HG03025 (cell line): ENCODE results near the gene SNRPA.
"Not testable (repeated sequence)": the region's sequence is repeated elsewhere in the genome, so short reads cannot be mapped to it uniquely, and the experiment has no call there.

Experiments used
- ATAC-seq: cut with Tn5 transposase; IDR thresholded peaks from one replicate; pipeline ENCODE4 v1.9.1; 2021; ENCODE audit warnings: mild to moderate bottlenecking, moderate library complexity; ENCODE audit not compliant: unreplicated experiment, low FRiP score

Gene SNRPA

DNA sequence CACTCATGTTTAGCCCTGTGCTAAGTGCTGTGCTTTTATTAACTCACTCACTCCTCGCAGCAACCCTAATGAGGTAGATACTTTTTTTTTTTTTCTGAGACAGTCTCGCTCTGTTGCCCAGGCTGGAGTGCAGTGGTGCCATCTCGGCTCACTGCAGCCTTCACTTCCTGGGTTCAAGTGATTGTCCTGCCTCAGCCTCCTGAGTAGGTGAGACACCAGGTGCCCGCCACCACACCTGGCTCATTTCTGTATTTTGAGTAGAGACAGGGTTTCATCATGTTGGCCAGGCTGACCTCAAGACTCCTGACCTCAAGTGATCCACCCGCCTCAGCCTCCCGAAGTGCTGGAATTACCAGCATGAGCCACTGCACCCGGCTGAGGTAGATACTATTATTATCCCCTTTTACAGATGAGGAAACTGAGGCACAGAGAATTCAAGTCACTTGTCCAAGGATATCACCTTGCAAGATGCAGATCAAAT, 31.5 kb upstream of the SNRPA start:
- no peak for ATAC-seq

DNA sequence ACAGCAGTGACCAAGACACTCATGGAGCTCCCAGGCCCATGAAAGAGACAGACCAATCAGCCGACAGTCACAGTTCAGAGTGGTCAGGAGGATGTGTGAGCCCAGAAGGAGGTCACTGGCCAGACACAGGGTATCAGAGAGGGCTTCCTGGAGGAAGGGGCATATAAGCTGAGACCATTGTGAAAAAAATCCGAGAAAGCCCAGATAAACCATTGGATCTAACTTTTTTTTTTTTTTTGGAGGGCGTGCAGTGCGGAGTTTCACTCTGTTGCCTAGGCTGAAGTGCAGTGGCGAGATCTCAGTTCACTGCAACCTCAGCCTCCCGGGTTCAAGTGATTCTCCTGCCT, 29.9 kb upstream of the SNRPA start:
- ATAC-seq = no peak

DNA sequence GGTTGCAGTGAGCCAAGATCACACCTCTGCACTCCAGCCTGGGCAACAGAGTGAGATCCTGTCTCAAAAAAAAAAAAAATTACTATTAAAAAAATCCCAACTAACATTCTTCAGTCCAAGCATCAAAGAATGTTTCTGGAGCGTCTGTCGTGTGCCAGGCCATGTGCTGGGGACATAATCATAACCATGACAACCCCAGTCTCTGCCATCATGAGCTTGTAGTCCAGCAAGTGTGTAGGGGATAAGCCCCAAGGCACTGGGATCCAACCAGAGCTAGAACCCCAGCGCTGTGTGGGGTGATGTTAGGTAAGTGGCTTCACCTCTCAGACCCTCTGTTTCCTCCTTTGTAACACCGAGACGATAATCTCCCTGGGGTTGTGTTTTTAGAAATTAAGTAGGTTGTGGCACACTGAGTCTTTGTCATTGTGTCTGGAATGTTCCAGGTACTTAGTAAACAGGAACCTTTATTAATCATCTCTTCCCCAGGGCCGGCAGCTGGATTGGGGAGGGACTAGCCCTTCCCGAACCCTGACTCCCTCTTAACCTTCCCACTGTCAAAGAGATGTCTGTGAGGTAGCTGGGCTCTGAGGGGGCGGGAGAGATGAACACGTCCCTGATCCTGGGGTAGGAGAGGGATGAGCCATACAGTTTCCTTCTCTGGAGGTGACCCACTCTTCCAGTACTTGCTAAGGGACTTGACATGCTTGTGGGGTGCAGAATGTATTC, 28.9 kb upstream of the SNRPA start:
- ATAC-seq = no peak

DNA sequence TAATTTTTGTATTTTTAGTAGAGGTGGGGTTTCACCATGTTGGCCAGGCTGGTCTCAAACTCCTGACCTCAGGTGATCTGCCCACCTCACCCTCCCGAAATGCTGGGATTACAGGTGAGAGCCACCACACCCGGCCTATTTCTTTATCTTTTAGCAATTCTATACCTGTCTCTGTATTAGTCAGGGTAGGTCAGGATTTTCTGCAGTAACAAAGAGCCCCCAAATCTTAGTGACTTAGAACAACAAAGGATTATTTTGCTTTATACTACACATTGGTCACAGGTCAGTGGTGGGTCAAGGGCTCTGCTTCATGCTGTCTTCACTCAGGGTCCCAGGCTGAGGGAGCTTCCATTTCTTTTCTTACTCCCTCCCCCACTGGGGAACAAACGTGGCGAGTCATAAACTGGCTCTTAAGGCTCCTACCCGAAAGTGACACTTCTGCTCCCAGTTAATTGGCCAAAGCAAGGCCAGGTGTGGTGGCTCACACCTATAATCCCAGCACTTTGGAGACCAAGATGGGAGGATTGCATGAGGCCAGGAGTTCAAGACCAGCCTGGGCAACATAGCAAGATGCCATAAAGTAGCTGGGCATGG, 27.2 kb upstream of the SNRPA start:
- ATAC-seq = no peak

DNA sequence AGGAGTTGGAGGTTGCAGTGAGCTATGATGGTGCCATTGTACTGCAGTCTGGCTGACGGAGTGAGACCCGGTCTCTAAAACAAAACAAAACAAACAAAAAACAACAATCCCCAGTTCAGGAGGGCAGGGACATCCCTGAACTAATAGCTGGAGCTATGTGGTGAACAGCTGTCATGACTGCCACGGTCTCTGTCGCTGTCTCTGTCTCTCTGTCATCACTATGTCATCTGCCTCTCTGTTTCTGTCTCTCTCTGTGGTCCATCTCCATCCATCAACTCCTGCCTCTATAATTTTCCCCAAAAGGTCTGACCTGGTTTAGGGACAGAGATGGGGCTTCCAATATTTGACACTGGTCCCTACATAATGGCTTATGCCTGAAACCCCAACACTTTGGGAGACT, 26.7 kb upstream of the SNRPA start:
- no peak for ATAC-seq

DNA sequence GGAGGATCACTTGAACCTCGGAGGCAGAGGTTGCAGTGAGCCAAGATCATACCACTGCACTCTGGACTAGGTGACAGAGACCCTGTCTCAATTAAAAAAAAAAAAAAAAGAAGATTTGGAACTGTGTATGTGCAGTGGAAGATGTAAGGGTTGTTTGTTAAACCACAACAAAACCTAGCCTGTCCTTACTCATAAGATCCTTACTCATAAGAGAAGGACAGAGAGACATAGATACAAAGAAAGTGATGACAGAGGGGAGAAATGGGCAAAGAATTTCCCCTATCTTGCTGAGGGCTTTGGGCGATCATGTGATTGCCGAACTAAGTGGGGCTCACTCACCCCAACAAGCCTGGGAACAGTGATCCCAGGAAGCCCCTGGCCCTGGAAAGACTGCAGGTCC, 26.1 kb upstream of the SNRPA start:
- no peak for ATAC-seq

DNA sequence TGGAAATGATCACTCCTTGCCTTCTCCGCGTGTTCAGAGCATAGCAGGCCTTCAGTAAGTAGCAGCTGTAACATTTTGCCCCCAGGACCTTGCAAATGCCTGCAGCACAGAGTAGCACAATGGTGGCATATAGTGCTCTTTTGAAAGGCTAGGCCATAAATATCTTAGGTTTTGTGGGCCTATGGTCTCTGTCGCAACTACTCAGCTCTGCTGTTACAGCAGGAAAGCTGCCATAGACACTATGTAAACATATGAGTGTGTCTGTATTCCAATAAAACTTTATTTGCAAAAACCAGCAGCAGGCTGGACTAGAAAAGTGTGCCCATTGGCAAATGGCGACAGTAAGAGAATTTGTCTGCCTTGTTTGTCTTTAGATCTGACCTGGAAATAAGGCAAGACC, 24.7 kb upstream of the SNRPA start:
- no peak for ATAC-seq

DNA sequence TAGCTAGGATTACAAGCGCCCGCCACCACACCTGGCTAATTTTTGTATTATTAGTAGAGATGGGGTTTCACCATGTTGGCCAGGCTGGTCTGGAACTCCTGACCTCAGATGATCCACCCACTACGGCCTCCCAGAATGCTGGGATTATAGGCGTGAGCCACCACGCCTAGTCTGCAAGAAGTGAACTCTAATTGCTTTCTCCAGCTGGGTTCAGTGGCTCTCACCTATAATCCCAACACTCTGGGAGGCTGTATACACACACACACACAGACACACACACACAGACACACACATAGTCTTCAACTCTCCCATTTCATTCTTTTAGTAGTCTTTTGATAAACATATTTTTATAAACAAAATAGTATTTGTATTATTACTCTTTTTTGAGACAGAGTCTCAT, 20.9 kb upstream of the SNRPA start:
- ATAC-seq = not testable (repeated sequence)

DNA sequence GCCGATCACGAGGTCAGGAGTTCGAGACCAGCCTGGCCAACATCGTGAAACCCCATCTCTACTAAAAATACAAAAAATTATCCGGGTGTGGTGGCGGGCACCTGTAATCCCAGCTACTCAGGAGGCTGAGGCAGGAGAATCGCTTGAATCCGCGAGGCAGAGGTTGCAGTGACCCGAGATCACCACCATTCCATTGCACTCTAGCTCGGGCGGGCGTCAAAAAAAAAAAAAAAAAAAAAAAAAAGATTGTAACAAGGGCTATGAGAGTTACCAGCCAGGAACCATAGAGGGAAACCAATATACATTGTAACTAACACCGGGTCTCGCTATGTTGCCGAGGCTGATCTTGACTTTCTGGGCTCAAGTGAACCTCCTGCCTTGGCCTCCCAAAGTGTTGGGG, 18.7 kb upstream of the SNRPA start:
- not testable (repeated sequence) for ATAC-seq

DNA sequence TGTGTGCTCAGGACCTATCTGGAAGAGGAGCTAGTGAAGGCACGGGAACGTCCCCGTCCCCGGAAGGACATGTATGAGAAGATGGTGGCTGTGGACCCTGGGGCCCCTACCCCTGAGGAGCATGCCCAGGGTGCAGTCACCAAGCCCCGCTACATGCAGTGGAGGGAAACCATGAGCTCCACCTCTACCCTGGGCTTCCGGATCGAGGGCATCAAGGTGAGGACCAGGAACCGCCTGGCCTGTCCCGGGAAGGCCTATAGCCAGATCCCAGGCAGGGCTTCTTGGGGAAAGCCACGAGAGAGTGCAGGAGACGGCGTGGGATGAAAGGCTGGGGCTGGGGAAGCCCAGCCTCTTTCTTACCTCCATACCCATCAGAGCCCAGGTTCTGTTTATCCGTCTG, 17.9 kb upstream of the SNRPA start:
- ATAC-seq = no peak

DNA sequence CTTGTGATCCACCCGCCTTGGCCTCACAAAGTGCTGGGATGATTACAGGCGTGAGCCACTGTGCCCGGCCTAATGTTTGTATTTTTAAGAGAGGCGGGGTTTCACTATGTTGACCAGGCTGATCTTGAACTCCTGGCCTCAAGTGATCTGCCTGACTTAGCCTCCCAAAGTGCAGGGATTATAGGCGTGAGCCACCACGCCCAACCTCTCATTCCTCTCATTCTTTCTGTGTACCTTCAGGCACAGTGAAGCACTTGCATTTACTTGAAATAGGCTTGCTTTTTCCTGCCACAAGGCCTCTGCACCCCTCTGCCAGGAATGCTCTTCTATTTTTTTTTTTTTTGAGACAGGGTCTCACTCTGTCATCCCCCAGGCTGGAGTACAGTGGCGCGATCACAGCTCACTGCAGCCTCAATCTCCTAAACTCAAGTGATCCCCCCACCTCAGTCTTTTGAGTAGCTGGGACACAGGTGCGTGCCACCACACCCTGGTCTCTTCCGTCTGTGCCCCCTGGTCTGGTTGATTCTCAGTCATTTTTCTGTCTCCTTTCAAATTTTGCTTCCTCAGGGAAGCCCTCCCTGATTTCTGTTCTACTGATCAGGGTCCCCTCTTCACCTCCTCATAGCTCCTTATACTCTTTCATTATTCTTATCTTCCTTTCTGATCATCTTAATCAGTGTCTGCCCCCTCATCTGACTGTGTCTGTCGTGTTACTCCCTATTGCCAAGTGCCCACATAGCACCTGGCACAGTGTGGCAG, 15.8 kb upstream of the SNRPA start:
- ATAC-seq = no peak

DNA sequence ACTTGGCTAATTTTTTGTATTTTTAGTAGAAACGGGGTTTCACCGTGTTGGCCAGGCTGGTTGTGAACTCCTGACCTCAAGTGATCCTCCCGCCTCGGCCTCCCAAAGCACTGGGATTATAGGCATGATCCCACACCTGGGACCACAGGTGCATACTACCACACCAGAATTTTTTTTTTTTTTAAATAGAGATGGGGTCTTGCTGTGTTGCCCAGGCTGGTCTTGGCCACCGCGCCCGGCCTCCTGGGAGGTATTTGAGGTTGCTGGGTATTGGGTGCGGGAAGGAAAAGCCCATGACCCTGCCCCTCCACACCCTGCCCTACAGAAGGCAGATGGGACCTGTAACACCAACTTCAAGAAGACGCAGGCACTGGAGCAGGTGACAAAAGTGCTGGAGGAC, 14.3 kb upstream of the SNRPA start:
- ATAC-seq = no peak

DNA sequence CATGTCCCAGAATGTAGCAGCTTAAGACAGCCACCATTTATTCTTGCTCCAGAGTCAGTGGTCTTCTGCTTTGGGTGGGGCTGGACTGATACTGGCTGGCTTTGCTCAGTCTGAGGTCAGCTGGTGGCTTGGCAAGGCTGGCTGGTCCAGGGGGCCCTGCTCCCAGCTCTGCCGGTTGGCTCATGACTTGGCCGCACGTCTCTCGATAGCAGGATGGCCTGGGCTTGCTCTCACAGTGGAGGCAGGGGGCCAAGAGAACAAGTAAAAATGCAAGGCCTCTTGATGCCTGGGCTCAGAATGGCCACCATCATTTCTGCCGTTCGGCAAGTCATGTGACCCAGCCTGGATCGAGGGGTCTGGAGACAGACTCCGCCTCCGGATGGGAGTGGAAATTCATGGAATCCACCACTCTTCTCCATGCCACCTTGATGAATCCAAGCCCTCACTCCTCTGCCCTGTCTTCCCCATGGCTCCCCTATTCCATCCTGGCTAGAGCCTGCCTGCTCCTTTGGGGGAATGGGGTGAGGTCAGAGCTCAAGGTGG, 13.8 kb upstream of the SNRPA start:
- ATAC-seq = no peak

DNA sequence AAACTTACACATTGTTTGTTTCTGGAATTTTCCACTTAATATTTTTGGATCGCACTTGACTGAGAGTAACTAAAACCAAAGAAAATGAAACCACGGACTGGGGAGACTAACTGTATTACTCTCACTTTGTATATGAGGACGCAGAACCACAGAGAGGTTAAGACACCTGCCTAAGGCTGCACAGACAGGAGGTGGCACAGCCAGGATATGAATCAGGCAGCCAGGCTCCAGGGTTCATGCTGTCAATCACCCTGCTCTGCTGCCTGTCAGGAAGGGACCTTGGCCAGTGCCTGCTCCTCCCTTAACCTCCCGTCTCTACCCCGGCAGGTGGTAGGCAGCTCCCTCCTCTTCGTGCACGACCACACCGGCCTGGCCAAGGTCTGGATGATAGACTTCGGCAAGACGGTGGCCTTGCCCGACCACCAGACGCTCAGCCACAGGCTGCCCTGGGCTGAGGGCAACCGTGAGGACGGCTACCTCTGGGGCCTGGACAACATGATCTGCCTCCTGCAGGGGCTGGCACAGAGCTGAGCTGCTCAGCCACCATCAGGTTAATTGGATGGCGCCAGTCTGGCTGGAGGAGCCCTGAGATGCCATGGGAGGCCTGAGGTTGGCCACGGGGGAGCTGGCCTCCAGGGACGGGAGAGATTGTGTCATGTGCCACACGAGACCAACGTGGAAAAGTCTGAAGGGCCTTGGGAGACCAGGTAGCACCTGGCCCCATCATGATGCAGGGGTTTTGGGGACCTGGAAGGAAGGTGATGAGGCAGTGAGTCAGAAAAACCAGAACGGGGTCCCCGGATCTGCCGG, 11.8 kb upstream of the SNRPA start:
- ATAC-seq = no peak

DNA sequence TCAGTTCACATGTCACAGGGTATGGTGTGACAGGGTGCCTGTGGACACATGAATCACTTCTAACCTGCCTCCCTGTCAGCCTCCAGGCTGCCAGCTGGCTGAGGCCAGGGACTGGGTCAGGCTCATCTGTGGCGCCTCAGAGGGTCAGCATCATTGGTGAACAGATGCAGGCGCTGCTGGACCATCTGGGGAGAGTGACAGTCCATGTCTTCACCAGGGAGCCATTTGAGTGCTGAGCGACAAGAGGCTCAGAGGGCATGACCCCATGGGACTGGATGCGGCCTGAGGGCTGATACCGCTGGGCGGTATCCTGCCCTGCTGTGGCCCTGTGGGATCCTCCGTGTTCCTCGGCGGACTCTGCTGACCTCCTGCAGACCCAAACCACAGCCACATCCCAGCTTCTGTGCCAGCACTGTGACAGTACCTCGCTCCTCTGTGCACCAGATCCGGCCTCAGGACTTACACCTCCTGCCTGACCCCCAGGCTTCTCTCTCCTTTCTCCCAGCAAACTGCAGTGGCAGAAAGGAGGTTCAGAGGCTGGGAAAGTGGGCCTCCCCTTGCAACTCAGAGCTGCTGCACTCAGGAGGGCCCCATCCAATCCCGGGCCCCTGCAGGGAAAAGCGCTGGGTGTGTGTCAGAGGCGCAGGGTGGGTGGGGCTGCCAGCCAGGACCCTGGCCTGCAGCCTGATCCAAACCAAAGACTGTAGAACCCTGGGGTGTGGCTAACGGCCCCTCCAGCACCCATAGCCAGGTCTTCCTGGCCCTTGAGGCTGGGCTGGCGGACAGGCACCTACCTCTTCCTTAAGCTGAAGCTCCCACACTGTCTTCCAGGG, 10.9 kb upstream of the SNRPA start:
- no peak for ATAC-seq

DNA sequence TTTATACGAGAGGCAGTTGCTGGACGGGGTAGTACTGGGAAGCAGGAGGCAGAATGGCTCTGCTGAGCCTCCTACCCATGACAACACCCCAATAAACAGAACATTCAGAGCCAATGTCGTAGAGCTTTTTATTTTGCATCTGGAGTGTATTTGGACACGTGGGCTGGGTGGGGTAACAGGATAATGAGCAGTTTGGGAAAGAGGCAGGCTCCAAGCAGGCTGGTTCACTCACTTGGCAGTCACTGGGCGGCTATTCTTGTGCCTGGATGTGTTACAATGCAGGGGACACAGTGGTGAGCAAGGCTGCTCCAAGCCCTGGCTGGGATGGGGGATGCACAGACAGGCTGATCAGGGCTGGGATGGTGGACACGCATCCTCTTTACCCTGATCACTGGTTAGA, 10.3 kb upstream of the SNRPA start:
- ATAC-seq = no peak

DNA sequence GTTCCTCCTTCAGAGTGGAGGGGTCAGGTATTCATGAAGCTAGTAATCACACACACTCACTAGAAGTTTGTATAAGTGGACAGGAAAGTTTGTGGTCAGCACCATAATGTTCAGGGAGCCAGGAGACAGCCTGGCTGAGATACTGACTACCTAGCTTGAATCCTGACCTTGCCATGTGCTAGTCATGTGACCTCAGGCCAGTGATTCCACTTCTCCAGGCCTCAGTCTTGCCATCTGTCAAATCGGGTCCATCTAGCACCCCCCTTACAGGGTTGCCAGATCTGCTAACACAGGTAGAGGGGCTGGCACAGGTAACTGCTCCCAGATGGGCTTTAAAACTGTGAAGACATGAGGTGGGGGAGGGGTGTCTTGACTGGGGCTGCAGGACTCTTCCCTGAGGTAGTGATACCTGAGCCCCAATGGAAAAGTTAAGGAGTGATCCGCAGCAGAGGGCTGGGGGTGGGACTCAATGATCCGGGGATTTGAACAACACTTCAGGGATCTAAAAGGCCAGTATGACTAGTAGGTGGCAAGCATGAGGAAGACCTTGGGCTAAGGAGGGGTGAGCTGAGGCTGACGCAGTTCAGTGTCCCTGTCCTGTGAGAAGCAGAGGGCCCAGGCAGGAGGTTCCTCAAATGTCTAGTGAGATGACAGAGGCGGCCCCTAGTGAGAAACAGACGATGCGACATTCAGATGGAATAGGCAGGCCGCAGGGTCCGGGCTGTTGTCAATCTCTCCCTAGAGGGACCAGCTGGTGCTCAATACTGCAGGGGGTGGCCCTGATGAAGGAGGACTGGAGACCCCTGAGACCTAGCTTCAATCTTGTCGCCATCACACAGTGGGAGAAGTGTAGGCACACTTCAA, 9.2 kb upstream of the SNRPA start:
- no peak for ATAC-seq

DNA sequence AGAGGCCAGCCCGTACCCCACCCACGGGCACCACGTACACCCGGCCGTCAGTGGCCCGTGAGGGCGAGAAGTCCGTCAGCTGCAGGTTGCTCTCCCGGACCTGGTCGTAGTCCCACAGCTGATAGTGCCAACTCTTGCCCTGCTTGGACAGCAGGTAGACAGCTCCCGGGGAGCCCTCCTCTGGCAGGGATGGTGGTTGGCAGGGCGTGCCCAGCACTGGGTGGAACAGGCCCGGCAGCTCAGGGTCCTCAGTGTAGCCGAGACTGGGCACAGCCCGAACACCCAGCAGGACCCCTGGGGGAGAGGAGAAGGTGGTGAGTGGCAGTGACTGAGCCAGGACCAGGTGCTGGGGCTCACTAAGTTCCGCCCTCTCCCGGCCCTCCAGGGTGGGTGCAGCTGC, 8.5 kb upstream of the SNRPA start:
- no peak for ATAC-seq

DNA sequence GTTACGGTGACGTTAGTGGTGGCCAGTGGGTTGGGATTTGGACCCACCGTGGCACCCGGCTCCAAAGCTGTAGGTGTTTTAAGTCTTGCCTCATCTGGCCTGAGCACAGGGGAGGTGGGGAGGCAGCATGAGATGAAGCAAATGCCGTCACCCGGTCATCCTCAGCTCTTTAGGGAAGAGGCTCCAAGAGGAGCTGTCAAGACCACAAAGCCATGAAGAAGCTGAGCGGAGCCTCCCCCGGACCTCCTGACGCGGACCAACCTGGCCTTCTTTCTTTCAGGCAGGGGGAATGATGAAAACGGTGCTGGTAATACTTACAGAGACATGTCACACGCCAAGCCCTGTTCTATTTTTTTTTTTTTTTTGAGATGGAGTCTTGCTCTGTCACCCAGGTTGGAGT, 8.1 kb upstream of the SNRPA start:
- ATAC-seq = no peak
